A673 (cell line): ENCODE results near the gene ROR1. TPM values are rescaled to one million over a fixed set of nuclear protein-coding genes. Genes with fewer than 3 reads are reported as not detected.

Source experiments
- BruUV-seq: library from RNA; stranded (reverse); fragments of 400-500 nt; replicated peaks from 2 replicates; lab custom pipeline; 2021; lab: Mats Ljungman, UMichigan
- CTCF ChIA-PET: fragments of 300-600 bp; sonication (Branson Sonifier 250); formaldehyde crosslinking; loops from one replicate; lab custom pipeline; 2022; ENCODE audit warnings: antibody characterized with exemption; lab: Charles Lee
- POLR2A ChIA-PET: fragments of 300-600 bp; sonication (Branson Sonifier 250); formaldehyde crosslinking; loops from one replicate; lab custom pipeline; 2022; ENCODE audit warnings: antibody characterized with exemption; ENCODE audit not compliant: low non-redundant PET; lab: Charles Lee
- DNase-seq: peaks from one replicate; pipeline ENCODE4 v3.0.0-alpha.2; 2015; ENCODE audit warnings: low spot score
- H3K27ac ChIP-seq: fragments of 200-600 bp; sonication (generic); 2 replicates; pipeline ENCODE4 v1.5.1; 2016; ENCODE audit warnings: mixed run types, low read depth, mild to moderate bottlenecking, mixed read lengths, antibody characterized with exemption, low read length; ENCODE audit not compliant: poor library complexity, severe bottlenecking
- H3K27me3 ChIP-seq: fragments of 200-600 bp; sonication (generic); replicated peaks from 2 replicates; pipeline ENCODE4 v1.6.1; 2017; ENCODE audit warnings: mixed run types, low read depth, mild to moderate bottlenecking, mixed read lengths, antibody characterized with exemption, low read length; ENCODE audit not compliant: insufficient read depth, poor library complexity
- H3K36me3 ChIP-seq: fragments of 200-600 bp; sonication (generic); 2 replicates; pipeline ENCODE4 v1.6.1; 2016; ENCODE audit warnings: mixed run types, mild to moderate bottlenecking, mixed read lengths, antibody characterized with exemption, low read length; ENCODE audit not compliant: insufficient read depth, poor library complexity, severe bottlenecking
- H3K4me1 ChIP-seq: fragments of 200-600 bp; sonication (generic); 2 replicates; pipeline ENCODE4 v1.6.1; 2017; ENCODE audit warnings: mixed run types, mild to moderate bottlenecking, mixed read lengths, antibody characterized with exemption, low read length; ENCODE audit not compliant: insufficient read depth, poor library complexity, severe bottlenecking
- H3K4me3 ChIP-seq: fragments of 200-600 bp; sonication (generic); 2 replicates; pipeline ENCODE4 v1.5.1; 2016; ENCODE audit warnings: low read depth, mixed run types, mild to moderate bottlenecking, mixed read lengths, low read length; ENCODE audit not compliant: poor library complexity, severe bottlenecking
- H3K9me3 ChIP-seq: fragments of 200-600 bp; sonication (generic); 2 replicates; pipeline ENCODE4 v1.6.1; 2016; ENCODE audit warnings: mixed run types, low read depth, mild to moderate bottlenecking, mixed read lengths, antibody characterized with exemption, low read length; ENCODE audit not compliant: poor library complexity, severe bottlenecking
- EZH2 ChIP-seq: fragments of 200-600 bp; sonication (generic); IDR thresholded peaks from 2 replicates; pipeline ENCODE4 v1.6.1; 2017; ENCODE audit warnings: borderline replicate concordance, low read depth, mild to moderate bottlenecking, mixed read lengths, antibody characterized with exemption, low read length; ENCODE audit not compliant: poor library complexity, severe bottlenecking
- intact Hi-C: fragments of 100-400 bp; cut with micrococcal nuclease; formaldehyde crosslinking; loops from one replicate; pipeline ENCODE4 v1.10.0; 2022; ENCODE audit not compliant: unreplicated experiment
- total RNA-seq: library from RNA; stranded (reverse); gene quantifications from 2 replicates; pipeline ENCODE4 v1.2.3, GENCODE V29; 2021
- TF ChIP-seq, protein P1 (sequence below): fragments of 300-800, 200-600 bp; sonication (generic); conservative IDR thresholded peaks from 2 replicates; pipeline ENCODE4 v1.5.1; 2017; ENCODE audit warnings: low read depth, mild to moderate bottlenecking, antibody characterized with exemption, low read length, moderate library complexity, mixed read lengths

ROR1 gene
- total RNA-seq, 1 experiment from 2014 or later, result 7.4 TPM

DNA sequence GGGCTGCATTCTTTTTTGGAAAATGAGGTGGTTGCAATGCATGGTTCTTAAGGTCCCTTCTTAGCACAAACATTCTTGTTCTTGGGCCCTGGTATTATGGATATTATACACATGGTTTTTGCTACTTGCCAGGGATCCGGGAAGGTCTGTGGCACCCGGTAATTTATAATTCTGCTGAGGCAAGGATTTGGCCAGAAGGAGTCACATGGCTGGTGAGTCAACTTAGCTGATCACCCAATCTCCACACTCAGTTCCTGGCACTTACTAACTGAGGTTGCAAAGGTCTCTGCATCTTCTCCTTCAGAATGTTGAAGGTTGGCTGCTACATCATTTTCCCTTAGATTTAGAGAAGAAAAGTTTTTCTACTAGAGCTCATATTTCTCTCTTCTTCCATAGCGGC is 112.5 kb downstream of the ROR1 start:
- no peak overlapping the region for H3K27ac ChIP-seq
- intact Hi-C loops, result no loop called here
- no TSS peak for BruUV-seq
- H3K4me3 ChIP-seq, result no peak overlapping the region
- H3K27me3 ChIP-seq, result no peaks in the 10 kb centered on the region
- H3K4me1 ChIP-seq, result no peaks in the 10 kb centered on the region
- ChIA-PET POLR2A (no interaction called here), CTCF (no interaction called here)
- H3K9me3 ChIP-seq, result no peaks in the 10 kb centered on the region
- DNase-seq, result no peak
- no peak for TF ChIP-seq EZH2
- TF ChIP-seq, protein P1, sequence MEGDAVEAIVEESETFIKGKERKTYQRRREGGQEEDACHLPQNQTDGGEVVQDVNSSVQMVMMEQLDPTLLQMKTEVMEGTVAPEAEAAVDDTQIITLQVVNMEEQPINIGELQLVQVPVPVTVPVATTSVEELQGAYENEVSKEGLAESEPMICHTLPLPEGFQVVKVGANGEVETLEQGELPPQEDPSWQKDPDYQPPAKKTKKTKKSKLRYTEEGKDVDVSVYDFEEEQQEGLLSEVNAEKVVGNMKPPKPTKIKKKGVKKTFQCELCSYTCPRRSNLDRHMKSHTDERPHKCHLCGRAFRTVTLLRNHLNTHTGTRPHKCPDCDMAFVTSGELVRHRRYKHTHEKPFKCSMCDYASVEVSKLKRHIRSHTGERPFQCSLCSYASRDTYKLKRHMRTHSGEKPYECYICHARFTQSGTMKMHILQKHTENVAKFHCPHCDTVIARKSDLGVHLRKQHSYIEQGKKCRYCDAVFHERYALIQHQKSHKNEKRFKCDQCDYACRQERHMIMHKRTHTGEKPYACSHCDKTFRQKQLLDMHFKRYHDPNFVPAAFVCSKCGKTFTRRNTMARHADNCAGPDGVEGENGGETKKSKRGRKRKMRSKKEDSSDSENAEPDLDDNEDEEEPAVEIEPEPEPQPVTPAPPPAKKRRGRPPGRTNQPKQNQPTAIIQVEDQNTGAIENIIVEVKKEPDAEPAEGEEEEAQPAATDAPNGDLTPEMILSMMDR, result no peak
- H3K36me3 ChIP-seq, result no peaks in the 10 kb centered on the region

DNA sequence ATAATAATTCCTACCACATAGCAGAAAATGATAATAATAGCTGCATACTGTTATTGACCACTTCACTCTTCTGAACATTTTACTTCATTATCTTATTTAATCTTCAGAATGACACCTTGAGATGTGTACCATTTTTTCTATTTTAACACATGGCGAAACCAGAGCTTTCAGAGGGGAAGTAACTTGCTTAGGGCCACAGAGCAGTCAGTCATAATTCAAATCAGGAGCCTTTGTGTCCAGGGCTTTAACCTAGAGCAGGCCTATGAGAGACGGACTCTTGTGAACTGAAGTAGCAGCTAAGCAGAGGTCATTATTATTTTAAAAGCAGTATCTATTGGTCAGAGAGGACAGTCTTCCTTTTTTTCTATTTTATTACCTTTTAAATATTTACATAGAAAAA is 114.0 kb downstream of the ROR1 start:
- ChIA-PET CTCF (no interaction called here), POLR2A (no interaction called here)
- DNase-seq, result no peak
- H3K9me3 ChIP-seq, result no peaks in the 10 kb centered on the region
- no peaks in the 10 kb centered on the region for H3K36me3 ChIP-seq
- no peak overlapping the region for H3K4me3 ChIP-seq
- intact Hi-C loops, result no loop called here
- H3K4me1 ChIP-seq, result peaks cover 2% of the 10 kb centered on the region
- no peak for TF ChIP-seq EZH2
- TF ChIP-seq, protein P1, result no peak
- H3K27ac ChIP-seq, result no peak overlapping the region
- BruUV-seq, result no TSS peak
- H3K27me3 ChIP-seq, result no peaks in the 10 kb centered on the region

DNA sequence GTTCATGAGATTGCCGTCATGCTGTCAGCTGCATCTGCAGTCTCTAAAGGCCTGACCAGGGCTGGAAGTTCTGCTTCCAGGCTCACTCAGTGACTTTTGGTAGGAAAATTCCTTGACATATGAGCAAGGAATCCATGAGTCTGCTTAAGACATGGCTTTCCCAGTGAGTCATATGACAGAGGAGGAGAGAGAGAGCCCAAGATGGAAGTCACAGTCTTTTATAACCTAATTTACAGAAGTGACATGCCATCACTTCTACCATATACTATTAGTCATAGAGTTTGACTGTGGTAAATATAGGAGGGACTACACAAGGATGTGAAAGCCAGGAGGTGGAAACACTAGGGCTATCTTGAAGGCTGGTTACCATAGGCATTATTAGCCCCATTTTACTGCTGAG is 115.2 kb downstream of the ROR1 start:
- no TSS peak for BruUV-seq
- Histone ChIP-seq H3K4me1 (peaks cover 9% of the 10 kb centered on the region), H3K27ac (no peak overlapping the region), H3K27me3 (no peaks in the 10 kb centered on the region), H3K4me3 (no peak overlapping the region), H3K36me3 (no peaks in the 10 kb centered on the region), H3K9me3 (no peaks in the 10 kb centered on the region)
- TF ChIP-seq EZH2, result no peak
- TF ChIP-seq, protein P1, result no peak
- no peak for DNase-seq
- ChIA-PET CTCF (no interaction called here), POLR2A (no interaction called here)
- intact Hi-C loops, result no loop called here
